Measurements from ENCODE around the gene KIF5C. TPM values are rescaled to one million over a fixed set of nuclear protein-coding genes. Genes with fewer than 3 reads are reported as not detected.

Gene KIF5C
- total and polyA plus RNA-seq, 2 donors (not counting 1 experiment from before 2014, with no cell fraction given), result 0.09 to 0.17 TPM

- no peak for TF ChIP-seq EZH2 (IDR thresholded peaks at IDR 0.05; ENCODE audit: low read length, missing control alignments)
- TF ChIP-seq, protein P1, sequence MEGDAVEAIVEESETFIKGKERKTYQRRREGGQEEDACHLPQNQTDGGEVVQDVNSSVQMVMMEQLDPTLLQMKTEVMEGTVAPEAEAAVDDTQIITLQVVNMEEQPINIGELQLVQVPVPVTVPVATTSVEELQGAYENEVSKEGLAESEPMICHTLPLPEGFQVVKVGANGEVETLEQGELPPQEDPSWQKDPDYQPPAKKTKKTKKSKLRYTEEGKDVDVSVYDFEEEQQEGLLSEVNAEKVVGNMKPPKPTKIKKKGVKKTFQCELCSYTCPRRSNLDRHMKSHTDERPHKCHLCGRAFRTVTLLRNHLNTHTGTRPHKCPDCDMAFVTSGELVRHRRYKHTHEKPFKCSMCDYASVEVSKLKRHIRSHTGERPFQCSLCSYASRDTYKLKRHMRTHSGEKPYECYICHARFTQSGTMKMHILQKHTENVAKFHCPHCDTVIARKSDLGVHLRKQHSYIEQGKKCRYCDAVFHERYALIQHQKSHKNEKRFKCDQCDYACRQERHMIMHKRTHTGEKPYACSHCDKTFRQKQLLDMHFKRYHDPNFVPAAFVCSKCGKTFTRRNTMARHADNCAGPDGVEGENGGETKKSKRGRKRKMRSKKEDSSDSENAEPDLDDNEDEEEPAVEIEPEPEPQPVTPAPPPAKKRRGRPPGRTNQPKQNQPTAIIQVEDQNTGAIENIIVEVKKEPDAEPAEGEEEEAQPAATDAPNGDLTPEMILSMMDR (conservative IDR thresholded peaks at IDR 0.05 in 1 of 2, IDR thresholded peaks at IDR 0.05 in 1 of 2; ENCODE audit: low read depth in 1 of 2, low read length in 2 of 2), result no peak
- DNase-seq (ENCODE audit: low read depth in 2 of 2), result no peak
These were observed 27.8 kb downstream of the KIF5C start for GRCh38 chr2:148902798-148903197.

DNA sequence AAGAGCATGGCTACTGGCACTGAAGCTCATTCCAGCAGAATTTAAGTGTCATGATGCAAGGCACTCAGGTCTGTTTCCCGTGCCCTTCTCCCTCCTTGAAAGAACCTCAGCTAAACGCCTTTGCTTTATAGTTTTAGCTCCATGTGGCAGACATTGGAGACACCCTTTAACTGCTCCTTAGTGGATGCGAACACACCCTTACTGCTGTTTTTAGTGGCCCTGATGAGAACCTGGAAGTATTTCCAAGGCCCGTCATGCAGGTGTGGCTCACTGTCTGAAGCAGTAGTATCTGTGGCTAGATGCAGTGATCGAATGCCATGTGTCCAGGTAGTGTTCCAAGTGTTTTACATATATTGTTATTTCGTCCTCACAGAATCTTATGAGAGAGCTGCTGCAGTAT lies 28.3 kb downstream of the KIF5C start:
- TF ChIP-seq, protein P1 (conservative IDR thresholded peaks at IDR 0.05 in 1 of 2, IDR thresholded peaks at IDR 0.05 in 1 of 2; ENCODE audit: low read depth in 1 of 2, low read length in 2 of 2), result no peak
- no peak for TF ChIP-seq EZH2 (IDR thresholded peaks at IDR 0.05; ENCODE audit: low read length, missing control alignments)
- H3K9me3 ChIP-seq (ENCODE audit: control insufficient read depth, insufficient read depth, low read depth, low read length), result no peaks in the 10 kb centered on the region
- H3K4me3 ChIP-seq (replicated peaks in 1 of 4; ENCODE audit: control extremely low read depth in 1 of 4, insufficient read depth in 1 of 4, low read depth in 3 of 4, low read length in 4 of 4), result no peak overlapping the region
- no peak for DNase-seq (ENCODE audit: low read depth in 2 of 2)
- H3K27me3 ChIP-seq (ENCODE audit: control insufficient read depth, insufficient read depth, low read length), result no peaks in the 10 kb centered on the region
- no peaks in the 10 kb centered on the region for H3K36me3 ChIP-seq (ENCODE audit: control insufficient read depth, insufficient read depth, low read length)
- no peaks in the 10 kb centered on the region for H3K79me2 ChIP-seq (ENCODE audit: control insufficient read depth, insufficient read depth, low read length)
- H3K4me1 ChIP-seq (ENCODE audit: control insufficient read depth, extremely low read depth, insufficient read depth, low read length), result no peaks in the 10 kb centered on the region
- no peaks in the 10 kb centered on the region for H4K20me1 ChIP-seq (ENCODE audit: control insufficient read depth, extremely low read depth, insufficient read depth, low read length)
- H3K9ac ChIP-seq (ENCODE audit: insufficient read depth, low read length), result no peak overlapping the region
- H3K4me2 ChIP-seq (ENCODE audit: extremely low read depth, insufficient read depth, low read length), result no peak overlapping the region
- no peak overlapping the region for H3K27ac ChIP-seq (ENCODE audit: insufficient read depth, low read length)
- H2AFZ ChIP-seq (ENCODE audit: low read length), result no peak overlapping the region

More at GRCh38 chr2:148902798-148903197, 27.8 kb downstream of the KIF5C start:
- no peak overlapping the region for H3K27ac ChIP-seq (ENCODE audit: insufficient read depth, low read length)
- no peaks in the 10 kb centered on the region for H3K4me1 ChIP-seq (ENCODE audit: control insufficient read depth, extremely low read depth, insufficient read depth, low read length)
- no peak overlapping the region for H3K4me2 ChIP-seq (ENCODE audit: extremely low read depth, insufficient read depth, low read length)
- no peak overlapping the region for H3K4me3 ChIP-seq (replicated peaks in 1 of 4; ENCODE audit: control extremely low read depth in 1 of 4, insufficient read depth in 1 of 4, low read depth in 3 of 4, low read length in 4 of 4)
- no peaks in the 10 kb centered on the region for H3K9me3 ChIP-seq (ENCODE audit: control insufficient read depth, insufficient read depth, low read depth, low read length)
- H3K27me3 ChIP-seq (ENCODE audit: control insufficient read depth, insufficient read depth, low read length), result no peaks in the 10 kb centered on the region
- H3K9ac ChIP-seq (ENCODE audit: insufficient read depth, low read length), result no peak overlapping the region
- H3K79me2 ChIP-seq (ENCODE audit: control insufficient read depth, insufficient read depth, low read length), result no peaks in the 10 kb centered on the region
- no peaks in the 10 kb centered on the region for H4K20me1 ChIP-seq (ENCODE audit: control insufficient read depth, extremely low read depth, insufficient read depth, low read length)
- H2AFZ ChIP-seq (ENCODE audit: low read length), result no peak overlapping the region
- no peaks in the 10 kb centered on the region for H3K36me3 ChIP-seq (ENCODE audit: control insufficient read depth, insufficient read depth, low read length)

- H3K27me3 ChIP-seq (ENCODE audit: control insufficient read depth, insufficient read depth, low read length), result no peaks in the 10 kb centered on the region
- no peak overlapping the region for H3K27ac ChIP-seq (ENCODE audit: insufficient read depth, low read length)
- TF ChIP-seq, protein P1 (conservative IDR thresholded peaks at IDR 0.05 in 1 of 2, IDR thresholded peaks at IDR 0.05 in 1 of 2; ENCODE audit: low read depth in 1 of 2, low read length in 2 of 2), result no peak
- TF ChIP-seq EZH2 (IDR thresholded peaks at IDR 0.05; ENCODE audit: low read length, missing control alignments), result no peak
- no peaks in the 10 kb centered on the region for H4K20me1 ChIP-seq (ENCODE audit: control insufficient read depth, extremely low read depth, insufficient read depth, low read length)
- H3K4me3 ChIP-seq (replicated peaks in 1 of 4; ENCODE audit: control extremely low read depth in 1 of 4, insufficient read depth in 1 of 4, low read depth in 3 of 4, low read length in 4 of 4), result no peak overlapping the region
- H2AFZ ChIP-seq (ENCODE audit: low read length), result no peak overlapping the region
- no peaks in the 10 kb centered on the region for H3K4me1 ChIP-seq (ENCODE audit: control insufficient read depth, extremely low read depth, insufficient read depth, low read length)
- no peaks in the 10 kb centered on the region for H3K9me3 ChIP-seq (ENCODE audit: control insufficient read depth, insufficient read depth, low read depth, low read length)
- H3K79me2 ChIP-seq (ENCODE audit: control insufficient read depth, insufficient read depth, low read length), result no peaks in the 10 kb centered on the region
- no peak overlapping the region for H3K4me2 ChIP-seq (ENCODE audit: extremely low read depth, insufficient read depth, low read length)
- H3K36me3 ChIP-seq (ENCODE audit: control insufficient read depth, insufficient read depth, low read length), result no peaks in the 10 kb centered on the region
- no peak for DNase-seq (ENCODE audit: low read depth in 2 of 2)
- no peak overlapping the region for H3K9ac ChIP-seq (ENCODE audit: insufficient read depth, low read length)
These were observed 29.0 kb downstream of the KIF5C start for GRCh38 chr2:148903979-148904378.

Measured in fibroblast of lung (primary cell).